ENCODE data around the gene GTF2H4.

DNA sequence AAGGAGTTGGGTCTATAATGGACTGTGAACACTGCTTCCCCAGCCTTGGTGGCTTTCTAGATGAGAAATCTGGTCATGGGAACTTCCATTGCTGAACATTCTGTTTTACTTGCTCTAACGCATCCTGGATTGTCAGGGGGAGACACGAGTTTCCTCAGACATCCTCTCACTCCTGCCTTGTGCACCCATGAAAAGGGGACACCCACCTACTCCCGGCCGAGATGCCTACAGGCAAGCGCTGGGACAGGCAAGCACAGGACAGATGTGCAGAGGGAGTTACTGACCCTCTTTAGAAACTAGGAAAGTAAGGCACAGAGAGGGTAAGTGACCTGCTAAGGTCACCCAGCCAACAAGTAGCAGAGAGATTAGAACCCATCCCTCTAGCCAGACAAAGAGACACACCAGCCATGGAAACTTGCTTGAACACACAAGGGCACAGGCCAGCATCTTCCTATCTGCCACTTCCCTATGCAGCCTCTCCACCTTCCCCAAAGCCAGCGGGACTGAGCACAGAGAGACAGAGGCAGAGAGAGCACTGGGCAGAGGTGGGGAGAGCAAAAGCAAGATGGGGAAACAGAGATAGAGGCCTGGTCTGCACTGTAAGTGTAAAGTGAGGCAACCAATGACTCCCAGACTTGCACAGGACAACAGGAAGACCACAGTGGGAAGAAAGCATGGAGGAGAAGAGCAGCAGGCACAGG, 24.8 kb downstream of the GTF2H4 start:
- TF ChIP-seq, protein P1, sequence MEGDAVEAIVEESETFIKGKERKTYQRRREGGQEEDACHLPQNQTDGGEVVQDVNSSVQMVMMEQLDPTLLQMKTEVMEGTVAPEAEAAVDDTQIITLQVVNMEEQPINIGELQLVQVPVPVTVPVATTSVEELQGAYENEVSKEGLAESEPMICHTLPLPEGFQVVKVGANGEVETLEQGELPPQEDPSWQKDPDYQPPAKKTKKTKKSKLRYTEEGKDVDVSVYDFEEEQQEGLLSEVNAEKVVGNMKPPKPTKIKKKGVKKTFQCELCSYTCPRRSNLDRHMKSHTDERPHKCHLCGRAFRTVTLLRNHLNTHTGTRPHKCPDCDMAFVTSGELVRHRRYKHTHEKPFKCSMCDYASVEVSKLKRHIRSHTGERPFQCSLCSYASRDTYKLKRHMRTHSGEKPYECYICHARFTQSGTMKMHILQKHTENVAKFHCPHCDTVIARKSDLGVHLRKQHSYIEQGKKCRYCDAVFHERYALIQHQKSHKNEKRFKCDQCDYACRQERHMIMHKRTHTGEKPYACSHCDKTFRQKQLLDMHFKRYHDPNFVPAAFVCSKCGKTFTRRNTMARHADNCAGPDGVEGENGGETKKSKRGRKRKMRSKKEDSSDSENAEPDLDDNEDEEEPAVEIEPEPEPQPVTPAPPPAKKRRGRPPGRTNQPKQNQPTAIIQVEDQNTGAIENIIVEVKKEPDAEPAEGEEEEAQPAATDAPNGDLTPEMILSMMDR (IDR thresholded peaks at IDR 0.05; ENCODE audit: low read depth, low read length) = no peak
- TF ChIP-seq EZH2phosphoT487 (IDR thresholded peaks at IDR 0.05; ENCODE audit: low read depth) = no peak

Data from OCI-LY3 (cell line).